B cell (primary cell): Measurements from ENCODE around the gene SEMA4C.

Experiments
- CTCF ChIP-seq: fragments of 200-600 bp; IDR thresholded peaks from one replicate; pipeline ENCODE4 v1.8.0; 2022; ENCODE audit warnings: antibody characterized with exemption, mild to moderate bottlenecking
- EZH2 ChIP-seq: IDR thresholded peaks from 2 replicates; pipeline ENCODE4 v1.6.1; 2012; ENCODE audit warnings: borderline replicate concordance, low read depth, mild to moderate bottlenecking, moderate library complexity, low read length; ENCODE audit not compliant: insufficient read depth, poor library complexity, severe bottlenecking

- no peak for TF ChIP-seq CTCF
- TF ChIP-seq EZH2: no peak
These were observed 1.9 kb downstream of the SEMA4C start for GRCh38 chr2:96867756-96868554.
